Measurements from ENCODE around the gene BICC1.

DNA sequence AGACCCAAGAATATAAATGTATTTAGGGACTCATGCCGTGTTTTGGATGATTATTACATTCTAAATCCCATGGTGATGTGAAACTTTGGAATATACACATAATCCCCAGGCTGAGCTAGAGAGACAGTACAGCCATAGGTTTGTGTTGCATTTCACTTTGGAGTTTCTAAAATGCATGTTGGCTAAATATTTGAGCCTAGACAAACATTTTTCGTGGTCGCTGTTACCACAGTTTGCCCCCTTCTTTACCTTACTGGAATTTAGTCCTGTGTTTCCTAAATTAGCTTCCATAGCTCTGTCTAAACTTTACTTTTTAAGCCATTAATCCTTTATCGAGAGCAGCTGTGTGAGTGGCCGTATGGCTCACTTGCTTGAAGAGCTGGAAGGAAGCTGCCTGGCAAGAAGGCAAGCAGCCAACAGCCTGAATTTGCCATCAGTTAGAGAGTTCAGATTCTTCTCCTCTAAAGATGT lies 192.0 kb downstream of the BICC1 start:
- TF ChIP-seq, protein P1, sequence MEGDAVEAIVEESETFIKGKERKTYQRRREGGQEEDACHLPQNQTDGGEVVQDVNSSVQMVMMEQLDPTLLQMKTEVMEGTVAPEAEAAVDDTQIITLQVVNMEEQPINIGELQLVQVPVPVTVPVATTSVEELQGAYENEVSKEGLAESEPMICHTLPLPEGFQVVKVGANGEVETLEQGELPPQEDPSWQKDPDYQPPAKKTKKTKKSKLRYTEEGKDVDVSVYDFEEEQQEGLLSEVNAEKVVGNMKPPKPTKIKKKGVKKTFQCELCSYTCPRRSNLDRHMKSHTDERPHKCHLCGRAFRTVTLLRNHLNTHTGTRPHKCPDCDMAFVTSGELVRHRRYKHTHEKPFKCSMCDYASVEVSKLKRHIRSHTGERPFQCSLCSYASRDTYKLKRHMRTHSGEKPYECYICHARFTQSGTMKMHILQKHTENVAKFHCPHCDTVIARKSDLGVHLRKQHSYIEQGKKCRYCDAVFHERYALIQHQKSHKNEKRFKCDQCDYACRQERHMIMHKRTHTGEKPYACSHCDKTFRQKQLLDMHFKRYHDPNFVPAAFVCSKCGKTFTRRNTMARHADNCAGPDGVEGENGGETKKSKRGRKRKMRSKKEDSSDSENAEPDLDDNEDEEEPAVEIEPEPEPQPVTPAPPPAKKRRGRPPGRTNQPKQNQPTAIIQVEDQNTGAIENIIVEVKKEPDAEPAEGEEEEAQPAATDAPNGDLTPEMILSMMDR (IDR thresholded peaks at IDR 0.05) = no peak
- TF ChIP-seq POLR2AphosphoS5 (IDR thresholded peaks at IDR 0.05) (no peak), EP300 (IDR thresholded peaks at IDR 0.05) (no peak), POLR2A (IDR thresholded peaks at IDR 0.05) (no peak)
